Liver (tissue), 9 donors: Measurements from ENCODE around the gene OMA1. TPM values are rescaled to one million over a fixed set of nuclear protein-coding genes. Genes with fewer than 3 reads are reported as not detected.

Experiments
- DNase-seq: peaks from one replicate; pipeline ENCODE4 v3.0.0-alpha.2; 2017; ENCODE audit warnings: low spot score
- H3K27ac ChIP-seq, 2 donors: one replicate each; pipeline ENCODE4 v1.7.0; 2013; ENCODE audit warnings: inconsistent platforms in 2 of 2, low read length in 2 of 2, control low read depth in 1 of 2, low read depth in 1 of 2, mild to moderate bottlenecking in 1 of 2
- H3K27me3 ChIP-seq, 4 donors: one replicate each; pipeline versions ENCODE4 v1.6.1 to v1.7.0; 2013; ENCODE audit warnings: low read length in 3 of 4, inconsistent platforms in 1 of 4, mild to moderate bottlenecking in 1 of 4, moderate library complexity in 1 of 4; ENCODE audit not compliant: control insufficient read depth in 4 of 4, insufficient read depth in 4 of 4
- H3K36me3 ChIP-seq, 4 donors: one replicate each; pipeline versions ENCODE4 v1.6.1 to v1.7.0; 2013; ENCODE audit warnings: low read length in 3 of 4, mild to moderate bottlenecking in 3 of 4, low read depth in 1 of 4, moderate library complexity in 1 of 4; ENCODE audit not compliant: control insufficient read depth in 4 of 4, insufficient read depth in 3 of 4
- H3K4me1 ChIP-seq, 4 donors: one replicate each; pipeline versions ENCODE4 v1.6.1 to v1.7.0; 2013; ENCODE audit warnings: low read length in 3 of 4, mild to moderate bottlenecking in 3 of 4, moderate library complexity in 1 of 4; ENCODE audit not compliant: control insufficient read depth in 4 of 4, insufficient read depth in 4 of 4
- H3K4me3 ChIP-seq, 3 donors: one replicate each; pipeline versions ENCODE4 v1.6.1 to v1.7.0; 2013; ENCODE audit warnings: low read length in 3 of 3, control low read depth in 1 of 3, low read depth in 1 of 3, mild to moderate bottlenecking in 1 of 3
- H3K9ac ChIP-seq, 2 donors: one replicate each; pipeline ENCODE4 v1.7.0; 2013; ENCODE audit warnings: low read length in 2 of 2, mild to moderate bottlenecking in 2 of 2, moderate library complexity in 2 of 2, control low read depth in 1 of 2, low read depth in 1 of 2
- H3K9me3 ChIP-seq, 4 donors: one replicate each; pipeline versions ENCODE4 v1.6.1 to v1.7.0; 2013; ENCODE audit warnings: low read length in 3 of 4; ENCODE audit not compliant: control insufficient read depth in 4 of 4
- EGR1 ChIP-seq, 2 donors: IDR thresholded peaks; 2 replicates each; pipeline ENCODE4 v1.6.1; 2016 to 2018; ENCODE audit warnings: antibody characterized with exemption in 2 of 2, low read depth in 2 of 2
- FOXA1 ChIP-seq: IDR thresholded peaks from 2 replicates; pipeline ENCODE4 v1.6.1; 2016; ENCODE audit warnings: antibody characterized with exemption
- FOXA2 ChIP-seq: IDR thresholded peaks from 2 replicates; pipeline ENCODE4 v1.6.1; 2016; ENCODE audit warnings: antibody characterized with exemption
- GABPA ChIP-seq, 2 donors: IDR thresholded peaks in 1 of 2; conservative IDR thresholded peaks in 1 of 2; 2 replicates each; pipeline ENCODE4 v1.6.1; 2016; ENCODE audit warnings: antibody characterized with exemption in 2 of 2, mild to moderate bottlenecking in 1 of 2, moderate library complexity in 1 of 2
- HNF4A ChIP-seq, 2 donors: conservative IDR thresholded peaks; 2 replicates each; pipeline ENCODE4 v1.6.1; 2016; ENCODE audit warnings: antibody characterized with exemption in 2 of 2, mild to moderate bottlenecking in 2 of 2
- HNF4G ChIP-seq: IDR thresholded peaks from 2 replicates; pipeline ENCODE4 v1.6.1; 2016; ENCODE audit warnings: antibody characterized with exemption
- JUND ChIP-seq, 2 donors: IDR thresholded peaks; 2 replicates each; pipeline ENCODE4 v1.6.1; 2016; ENCODE audit warnings: antibody characterized with exemption in 2 of 2
- NR2F2 ChIP-seq: IDR thresholded peaks from 2 replicates; pipeline ENCODE4 v1.6.1; 2016; ENCODE audit warnings: antibody characterized with exemption
- RAD21 ChIP-seq, 2 donors: IDR thresholded peaks; 2 replicates each; pipeline ENCODE4 v1.6.1; 2016; ENCODE audit warnings: antibody characterized with exemption in 2 of 2, mild to moderate bottlenecking in 2 of 2
- RXRA ChIP-seq, 2 donors: IDR thresholded peaks; 2 replicates each; pipeline ENCODE4 v1.6.1; 2017 to 2018; ENCODE audit warnings: antibody characterized with exemption in 2 of 2, mild to moderate bottlenecking in 1 of 2
- SP1 ChIP-seq: IDR thresholded peaks from 2 replicates; pipeline ENCODE4 v1.6.1; 2018; ENCODE audit warnings: antibody characterized with exemption, mild to moderate bottlenecking
- TAF1 ChIP-seq: conservative IDR thresholded peaks from 2 replicates; pipeline ENCODE4 v1.6.1; 2016; ENCODE audit warnings: antibody characterized with exemption, mild to moderate bottlenecking
- YY1 ChIP-seq: IDR thresholded peaks from 2 replicates; pipeline ENCODE4 v1.6.1; 2016; ENCODE audit warnings: antibody characterized with exemption, mild to moderate bottlenecking
- WGBS: extraction: QIAGEN DNeasy Blood & Tissue Kit; methylation state at CpG from one replicate; pipeline ENCODE4 v1.1.7; 2013; 5-methylcytosine and 5-hydroxymethylcytosine counted together
- polyA plus RNA-seq, 2 donors: library from polyadenylated mRNA; stranded (reverse) in 1 of 2; unstranded in 1 of 2; fragments of 200-250 nt in 1 of 2; fragments of >200 nt in 1 of 2; fragmentation: Nextera tagmentation in 1 of 2; extraction: Ambion mirVana in 1 of 2; gene quantifications; one replicate each; pipeline versions ENCODE4 v1.2.1 to v1.2.3, GENCODE V29; 2013 to 2015
- total RNA-seq, 2 donors: library from RNA; depleted of rRNA; stranded (reverse); fragments of >200 nt; gene quantifications; one replicate each; pipeline ENCODE4 v1.2.3, GENCODE V29; 2014
- TF ChIP-seq, protein P1 (sequence below): IDR thresholded peaks from 2 replicates; pipeline ENCODE4 v1.6.1; 2016; ENCODE audit warnings: antibody characterized with exemption
- TF ChIP-seq, protein P2 (sequence below): fragments of 150-350 bp; IDR thresholded peaks from 2 replicates; pipeline ENCODE4 v1.5.1; 2017; ENCODE audit warnings: improper control_type of control experiment, low read depth, low read length; ENCODE audit not compliant: missing input control
- TF ChIP-seq, protein P3 (sequence below): IDR thresholded peaks from 2 replicates; pipeline ENCODE4 v1.6.1; 2016; ENCODE audit warnings: antibody characterized with exemption
- TF ChIP-seq, protein P4 (sequence below): IDR thresholded peaks from 2 replicates; pipeline ENCODE4 v1.6.1; 2016; ENCODE audit warnings: antibody characterized with exemption
- donor health status: healthy.
- donor health status: healthy.
- donor health status: healthy.
- donor health status: healthy.
- donor health status: healthy.

Gene OMA1
- total and polyA plus RNA-seq, 4 donors: 9.1 to 31.0 (median 16.1) TPM

DNA sequence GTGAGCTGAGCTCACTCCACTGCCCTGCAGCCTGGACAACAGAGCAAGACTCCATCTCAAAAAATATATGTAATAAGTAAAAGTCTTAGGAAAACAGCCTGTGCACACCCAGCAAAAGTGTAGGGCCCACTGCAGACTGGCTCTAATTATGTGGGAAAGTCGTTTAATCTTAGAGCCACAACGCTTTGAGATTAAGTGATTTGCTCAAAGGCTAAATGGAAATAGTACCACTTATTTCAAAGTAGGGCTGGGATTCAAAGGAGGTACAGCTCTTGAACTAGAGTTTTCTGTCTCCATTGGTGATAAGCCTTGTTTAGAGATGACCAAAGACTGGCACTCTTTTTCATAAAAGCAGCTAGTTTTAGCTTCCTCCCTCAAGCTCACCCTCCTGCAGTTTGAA lies 28.3 kb upstream of the OMA1 start:
- TF ChIP-seq FOXA1: no peak
- TF ChIP-seq, protein P1, sequence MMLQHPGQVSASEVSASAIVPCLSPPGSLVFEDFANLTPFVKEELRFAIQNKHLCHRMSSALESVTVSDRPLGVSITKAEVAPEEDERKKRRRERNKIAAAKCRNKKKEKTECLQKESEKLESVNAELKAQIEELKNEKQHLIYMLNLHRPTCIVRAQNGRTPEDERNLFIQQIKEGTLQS: no peak
- TF ChIP-seq HNF4G: no peak
- TF ChIP-seq GABPA (IDR thresholded peaks at IDR 0.05 in 1 of 2, conservative IDR thresholded peaks at IDR 0.05 in 1 of 2): no peak
- TF ChIP-seq, protein P2, sequence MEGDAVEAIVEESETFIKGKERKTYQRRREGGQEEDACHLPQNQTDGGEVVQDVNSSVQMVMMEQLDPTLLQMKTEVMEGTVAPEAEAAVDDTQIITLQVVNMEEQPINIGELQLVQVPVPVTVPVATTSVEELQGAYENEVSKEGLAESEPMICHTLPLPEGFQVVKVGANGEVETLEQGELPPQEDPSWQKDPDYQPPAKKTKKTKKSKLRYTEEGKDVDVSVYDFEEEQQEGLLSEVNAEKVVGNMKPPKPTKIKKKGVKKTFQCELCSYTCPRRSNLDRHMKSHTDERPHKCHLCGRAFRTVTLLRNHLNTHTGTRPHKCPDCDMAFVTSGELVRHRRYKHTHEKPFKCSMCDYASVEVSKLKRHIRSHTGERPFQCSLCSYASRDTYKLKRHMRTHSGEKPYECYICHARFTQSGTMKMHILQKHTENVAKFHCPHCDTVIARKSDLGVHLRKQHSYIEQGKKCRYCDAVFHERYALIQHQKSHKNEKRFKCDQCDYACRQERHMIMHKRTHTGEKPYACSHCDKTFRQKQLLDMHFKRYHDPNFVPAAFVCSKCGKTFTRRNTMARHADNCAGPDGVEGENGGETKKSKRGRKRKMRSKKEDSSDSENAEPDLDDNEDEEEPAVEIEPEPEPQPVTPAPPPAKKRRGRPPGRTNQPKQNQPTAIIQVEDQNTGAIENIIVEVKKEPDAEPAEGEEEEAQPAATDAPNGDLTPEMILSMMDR: no peak
- no peak for TF ChIP-seq RXRA (IDR thresholded peaks at IDR 0.05)
- TF ChIP-seq, protein P3, sequence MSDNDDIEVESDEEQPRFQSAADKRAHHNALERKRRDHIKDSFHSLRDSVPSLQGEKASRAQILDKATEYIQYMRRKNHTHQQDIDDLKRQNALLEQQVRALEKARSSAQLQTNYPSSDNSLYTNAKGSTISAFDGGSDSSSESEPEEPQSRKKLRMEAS: no peak
- TF ChIP-seq SP1: no peak
- TF ChIP-seq NR2F2: no peak
- TF ChIP-seq FOXA2: no peak
- TF ChIP-seq RAD21 (IDR thresholded peaks at IDR 0.05): no peak
- TF ChIP-seq TAF1: no peak
- no peaks in the 10 kb centered on the region for H3K36me3 ChIP-seq
- DNase-seq: no peak
- H3K4me3 ChIP-seq: no peak overlapping the region
- no peak overlapping the region for H3K27ac ChIP-seq
- H3K9ac ChIP-seq: no peak overlapping the region
- WGBS: 79% methylated on average over 2 of the region's 2 CpGs
- peaks cover 0 to 17% (median 6%) of the 10 kb centered on the region in 4 donors for H3K4me1 ChIP-seq
- no peaks in the 10 kb centered on the region for H3K9me3 ChIP-seq
- H3K27me3 ChIP-seq: peaks cover 2 to 14% (median 5%) of the 10 kb centered on the region in 4 donors

DNA sequence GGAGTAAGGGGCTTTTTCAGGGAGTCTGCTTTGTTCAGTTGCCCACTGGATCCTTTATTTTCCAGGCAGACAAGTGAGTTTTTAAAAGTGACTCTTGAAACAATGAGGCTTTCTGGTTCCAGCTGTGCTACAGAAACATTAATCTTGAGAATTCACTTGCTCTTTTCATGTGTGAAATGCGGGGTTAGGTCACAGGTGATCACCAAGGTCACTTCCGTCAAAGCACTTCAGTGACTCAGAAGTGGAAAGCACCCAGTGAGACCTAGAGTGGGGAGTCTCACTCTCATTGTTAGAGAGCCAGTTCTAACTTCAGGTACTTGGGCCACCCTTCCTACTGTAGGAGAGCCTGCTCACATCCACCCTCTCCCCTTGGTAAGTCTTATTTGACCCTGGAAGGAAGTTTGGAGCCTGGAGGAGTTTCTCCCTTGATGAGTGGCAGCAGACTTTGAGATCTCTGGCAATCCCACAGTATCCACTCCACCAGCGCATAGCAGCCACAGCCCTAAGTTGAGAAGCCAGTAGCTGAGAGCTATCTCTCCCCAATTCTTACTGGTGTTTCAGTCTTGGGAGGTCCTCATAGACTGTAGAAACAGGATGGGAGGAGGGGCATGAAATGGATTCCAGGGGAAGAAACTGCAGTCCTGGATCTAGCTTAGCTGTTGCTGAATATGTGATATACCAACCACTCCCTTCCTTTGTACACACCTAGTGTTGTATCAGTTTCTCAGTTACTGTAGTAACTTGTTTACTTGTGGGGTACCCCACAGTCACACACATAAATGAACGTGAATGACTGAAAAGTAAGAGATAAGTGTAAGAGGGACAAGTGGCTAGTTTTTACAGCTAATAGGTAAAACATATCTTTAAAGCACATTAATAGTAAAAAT lies 27.4 kb upstream of the OMA1 start:
- 60% methylated on average over 4 of the region's 4 CpGs for WGBS
- Histone ChIP-seq H3K27ac (no peak overlapping the region), H3K9me3 (no peaks in the 10 kb centered on the region), H3K27me3 (peaks cover 2 to 14% (median 5%) of the 10 kb centered on the region in 4 donors), H3K4me3 (no peak overlapping the region), H3K36me3 (no peaks in the 10 kb centered on the region), H3K4me1 (peaks cover 0 to 17% (median 6%) of the 10 kb centered on the region in 4 donors), H3K9ac (no peak overlapping the region)
- DNase-seq: no peak
- TF ChIP-seq JUND (IDR thresholded peaks at IDR 0.05) (no peak), SP1 (no peak)

DNA sequence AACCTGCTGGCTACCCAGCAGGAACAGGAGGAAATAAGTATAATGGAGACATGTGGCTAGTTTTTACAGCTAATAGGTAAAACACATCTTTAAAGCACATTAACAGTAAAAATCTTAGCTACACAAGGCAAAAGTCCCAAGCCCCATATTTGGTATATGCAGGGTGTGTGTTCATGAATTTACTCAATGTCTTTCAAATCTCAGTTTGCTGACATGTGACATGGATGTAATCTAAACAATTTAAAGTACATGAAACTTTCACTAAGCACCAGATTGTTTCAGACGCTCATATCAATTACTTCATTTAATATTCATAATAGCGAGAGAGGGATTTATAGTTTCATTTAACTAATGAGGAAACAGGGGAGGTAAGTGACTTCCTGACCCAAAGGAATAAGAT lies 26.6 kb upstream of the OMA1 start:
- H3K4me3 ChIP-seq: no peak overlapping the region
- H3K36me3 ChIP-seq: no peaks in the 10 kb centered on the region
- H3K9ac ChIP-seq: no peak overlapping the region
- no peak overlapping the region for H3K27ac ChIP-seq
- DNase-seq: no peak
- H3K27me3 ChIP-seq: peaks cover 2 to 14% (median 5%) of the 10 kb centered on the region in 4 donors
- H3K4me1 ChIP-seq: peaks cover 0 to 17% (median 6%) of the 10 kb centered on the region in 4 donors
- WGBS: 74% methylated on average over 2 of the region's 2 CpGs
- H3K9me3 ChIP-seq: no peaks in the 10 kb centered on the region
- TF ChIP-seq YY1 (no peak), EGR1 (IDR thresholded peaks at IDR 0.05; ENCODE audit: low read depth in 2 of 2) (no peak), NR2F2 (no peak), GABPA (IDR thresholded peaks at IDR 0.05 in 1 of 2, conservative IDR thresholded peaks at IDR 0.05 in 1 of 2) (no peak), RAD21 (IDR thresholded peaks at IDR 0.05) (no peak), RXRA (IDR thresholded peaks at IDR 0.05) (no peak), HNF4G (no peak), FOXA2 (no peak), SP1 (no peak), JUND (IDR thresholded peaks at IDR 0.05) (no peak), HNF4A (conservative IDR thresholded peaks at IDR 0.05) (no peak), FOXA1 (no peak), TAF1 (no peak)
- TF ChIP-seq, protein P3: no peak
- TF ChIP-seq, protein P4, sequence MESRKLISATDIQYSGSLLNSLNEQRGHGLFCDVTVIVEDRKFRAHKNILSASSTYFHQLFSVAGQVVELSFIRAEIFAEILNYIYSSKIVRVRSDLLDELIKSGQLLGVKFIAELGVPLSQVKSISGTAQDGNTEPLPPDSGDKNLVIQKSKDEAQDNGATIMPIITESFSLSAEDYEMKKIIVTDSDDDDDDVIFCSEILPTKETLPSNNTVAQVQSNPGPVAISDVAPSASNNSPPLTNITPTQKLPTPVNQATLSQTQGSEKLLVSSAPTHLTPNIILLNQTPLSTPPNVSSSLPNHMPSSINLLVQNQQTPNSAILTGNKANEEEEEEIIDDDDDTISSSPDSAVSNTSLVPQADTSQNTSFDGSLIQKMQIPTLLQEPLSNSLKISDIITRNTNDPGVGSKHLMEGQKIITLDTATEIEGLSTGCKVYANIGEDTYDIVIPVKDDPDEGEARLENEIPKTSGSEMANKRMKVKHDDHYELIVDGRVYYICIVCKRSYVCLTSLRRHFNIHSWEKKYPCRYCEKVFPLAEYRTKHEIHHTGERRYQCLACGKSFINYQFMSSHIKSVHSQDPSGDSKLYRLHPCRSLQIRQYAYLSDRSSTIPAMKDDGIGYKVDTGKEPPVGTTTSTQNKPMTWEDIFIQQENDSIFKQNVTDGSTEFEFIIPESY: no peak
- TF ChIP-seq, protein P1: no peak
- TF ChIP-seq, protein P2: no peak
